Measurements from ENCODE around the gene UBTD2. TPM values are rescaled to one million over a fixed set of nuclear protein-coding genes. Genes with fewer than 3 reads are reported as not detected.

UBTD2 gene
- total RNA-seq, 1 experiment from 2014 or later, result 15.5 TPM

GRCh38 chr5:172172912-172173563 is 110.5 kb downstream of the UBTD2 start:
- DNase-seq (ENCODE audit: low read depth), result no peak

- DNase-seq (ENCODE audit: low read depth), result no peak
Measured at GRCh38 chr5:172171118-172171517, 112.4 kb downstream of the UBTD2 start.

GRCh38 chr5:172170251-172170701 is 113.3 kb downstream of the UBTD2 start:
- DNase-seq (ENCODE audit: low read depth), result no peak

DNA sequence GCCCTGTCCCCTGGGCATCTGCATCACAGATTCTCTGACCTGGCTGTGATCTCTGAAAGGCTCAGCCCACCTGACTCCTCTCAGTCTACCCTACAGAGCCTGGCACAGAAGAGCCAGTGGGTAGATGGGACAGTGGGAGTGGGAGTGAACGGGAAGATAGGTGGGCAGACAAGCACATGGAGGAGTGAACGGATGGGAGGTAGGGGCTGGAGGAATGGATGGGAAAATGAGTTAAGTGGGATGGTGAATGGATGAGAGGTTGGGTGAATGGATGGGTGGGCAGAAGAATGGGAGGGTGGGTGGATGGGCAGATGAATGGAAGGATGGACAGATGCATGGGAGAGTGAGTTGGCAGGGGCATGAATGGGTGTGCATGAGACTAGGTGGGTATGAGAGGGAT is 114.3 kb downstream of the UBTD2 start:
- no peak for DNase-seq (ENCODE audit: low read depth)

GRCh38 chr5:172168311-172168710 is 115.3 kb downstream of the UBTD2 start:
- no peak for DNase-seq (ENCODE audit: low read depth)

DNA sequence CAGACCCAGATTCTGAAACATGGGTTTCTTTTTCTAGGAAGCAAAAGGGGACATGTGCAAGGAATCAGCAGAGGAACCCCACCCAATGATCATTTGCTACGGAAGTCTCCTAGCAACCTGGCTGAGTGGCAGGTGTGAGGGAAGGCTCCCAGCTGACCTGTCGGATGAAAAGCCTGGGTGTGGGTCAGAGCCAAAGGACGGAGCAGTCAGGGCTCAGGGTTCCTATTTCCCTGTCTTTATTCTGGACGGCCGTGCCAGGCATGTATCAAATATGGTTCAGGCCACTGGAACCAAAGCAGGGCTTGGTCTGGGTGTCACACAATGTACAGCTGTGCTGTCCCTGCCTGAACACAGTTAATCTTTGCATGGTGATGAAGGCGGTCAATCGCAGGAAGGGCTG is 115.7 kb downstream of the UBTD2 start:
- DNase-seq (ENCODE audit: low read depth), result no peak

GRCh38 chr5:172166030-172166826 is 117.3 kb downstream of the UBTD2 start:
- no peak for DNase-seq (ENCODE audit: low read depth)

- no peak for DNase-seq (ENCODE audit: low read depth)
Measured at GRCh38 chr5:172165465-172165864, 118.1 kb downstream of the UBTD2 start.

- no peak for DNase-seq (ENCODE audit: low read depth)
Measured at GRCh38 chr5:172164769-172165212, 118.8 kb downstream of the UBTD2 start.

DNA sequence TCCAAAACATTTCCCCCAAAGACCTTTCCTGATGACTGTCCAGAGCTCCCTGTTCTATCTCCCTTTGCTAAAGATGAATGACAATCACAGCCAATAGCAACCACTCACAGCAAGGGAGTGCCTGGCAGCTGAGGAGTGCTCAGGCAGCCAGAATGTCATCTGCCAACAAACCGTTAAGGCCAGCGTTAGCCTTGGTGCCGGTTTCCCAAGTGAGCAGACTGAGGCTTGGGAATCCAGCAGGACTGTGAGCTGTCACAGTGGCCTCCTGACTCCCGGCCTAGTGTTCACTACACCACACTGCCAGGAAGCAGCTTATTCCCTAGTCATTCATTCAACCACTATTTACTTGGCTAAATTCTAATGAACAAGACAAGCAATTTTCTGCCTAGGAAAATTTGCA is 120.2 kb downstream of the UBTD2 start:
- DNase-seq (ENCODE audit: low read depth), result no peak

DNA sequence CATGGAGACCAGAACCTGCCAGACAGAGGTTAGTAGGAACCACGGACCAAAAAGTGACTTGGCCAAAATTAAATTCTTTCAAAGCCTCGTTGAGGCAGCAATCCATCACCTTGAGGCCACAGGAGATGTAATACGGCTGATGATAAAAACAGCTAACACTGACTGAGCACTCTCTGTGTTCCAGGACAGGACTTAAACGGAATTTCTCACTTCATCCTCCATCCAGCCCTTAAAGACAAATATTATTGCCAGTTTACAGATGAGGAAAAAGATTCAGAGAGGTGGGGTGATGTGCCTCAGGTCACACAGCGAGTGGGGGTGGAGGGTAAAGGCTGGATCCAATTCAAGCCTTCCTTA is 120.6 kb downstream of the UBTD2 start:
- no peak for DNase-seq (ENCODE audit: low read depth)

GRCh38 chr5:172162323-172162986 is 121.1 kb downstream of the UBTD2 start:
- no peak for DNase-seq (ENCODE audit: low read depth)

GRCh38 chr5:172160506-172160905 is 123.1 kb downstream of the UBTD2 start:
- no peak for DNase-seq (ENCODE audit: low read depth)

Small RNA genes lying within 50 kb of the gene (small RNA-seq; reads per million reads assigned to genes)
- not detected for gene RF00191

Other genes with a start within 250 kb of the UBTD2 start
- gene STK10, start 95.5 kb downstream of the UBTD2 start, total RNA-seq (2014; rRNA removed; shearing (Covaris generic)), result 16.1 and 16.4 TPM in 2 replicates
- gene EFCAB9, start 89.6 kb downstream of the UBTD2 start, total RNA-seq (2014; rRNA removed; shearing (Covaris generic)), result not detected in 2 replicates
- 5.3 and 6.4 TPM in 2 replicates for gene SH3PXD2B, start 170.8 kb upstream of the UBTD2 start, total RNA-seq (2014; rRNA removed; shearing (Covaris generic))

All from HT1080 (cell line).